ENCODE measurements around the gene IL17RA. TPM values are rescaled to one million over a fixed set of nuclear protein-coding genes. Genes with fewer than 3 reads are reported as not detected.

Gene IL17RA
- total and polyA plus RNA-seq, 2 experiments from 2014 or later = 13.9 to 18.3 TPM

DNA sequence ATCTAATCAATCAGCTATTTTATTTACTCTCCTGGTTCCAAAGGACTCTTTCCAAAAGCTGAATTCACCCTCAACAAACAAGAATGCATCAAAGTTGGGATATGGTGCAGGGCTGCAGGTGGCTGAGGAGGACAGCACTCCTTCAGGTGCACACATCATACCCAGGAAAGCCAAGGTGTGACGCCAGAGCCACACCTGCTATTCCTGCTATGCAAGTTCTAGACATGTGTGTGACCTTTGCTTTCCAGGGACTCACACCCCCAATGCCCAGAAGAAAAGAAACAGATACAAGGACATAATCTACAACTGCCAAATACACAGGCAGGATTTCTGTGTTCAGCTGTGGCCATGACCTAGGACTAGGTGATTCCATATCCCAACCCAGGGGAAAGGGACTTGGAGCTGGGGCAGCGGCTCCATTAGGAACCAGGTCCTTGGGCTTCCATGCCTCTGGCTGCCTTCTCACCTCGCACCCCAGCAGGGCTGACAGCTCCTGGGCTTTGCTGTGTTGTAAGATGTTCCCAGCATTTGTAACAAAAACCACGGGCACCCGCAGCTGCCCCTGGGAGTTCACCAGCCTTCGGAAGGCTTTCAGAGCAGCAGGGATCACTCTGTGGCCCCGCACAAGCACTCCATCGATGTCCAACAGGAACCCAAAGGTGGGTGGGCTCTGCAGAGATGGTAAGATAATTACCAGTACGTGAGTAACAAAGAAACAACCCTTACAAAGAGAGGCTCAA is 64.4 kb downstream of the IL17RA start:
- no peaks in the 10 kb centered on the region for H3K9me3 ChIP-seq (ENCODE audit: low read depth)
- no peak for DNase-seq
- in situ Hi-C loops (cut with MboI) = no loop called here
- H3F3A ChIP-seq (ENCODE audit: insufficient read depth) = no peaks in the 10 kb centered on the region
- TF ChIP-seq EZH2phosphoT487 (IDR thresholded peaks at IDR 0.05; ENCODE audit: insufficient read depth, low read depth) (no peak), EZH2 (IDR thresholded peaks at IDR 0.05; ENCODE audit: insufficient read depth, poor library complexity, severe bottlenecking) (no peak)
- no peaks in the 10 kb centered on the region for H3K27me3 ChIP-seq (replicated peaks; ENCODE audit: insufficient read depth)
- no peaks in the 10 kb centered on the region; the same call in 1 of the 2 replicates for H3K36me3 ChIP-seq (ENCODE audit: low read depth)
- no peak overlapping the region for H3K4me2 ChIP-seq (ENCODE audit: unreplicated experiment)
- H3K4me3 ChIP-seq = no peak overlapping the region
- peaks cover 66% of the 10 kb centered on the region for H3K79me2 ChIP-seq (ENCODE audit: insufficient read depth)
- H2AFZ ChIP-seq = no peak overlapping the region
- H3K9me2 ChIP-seq (ENCODE audit: insufficient read depth) = no peaks in the 10 kb centered on the region
- peaks cover 9% of the 10 kb centered on the region for H3K4me1 ChIP-seq (ENCODE audit: insufficient read depth)
- peaks cover 4% of the 10 kb centered on the region for H4K20me1 ChIP-seq (ENCODE audit: insufficient read depth)
- WGBS, 2 experiments (ENCODE audit: low coverage in 1 of 2, low lambda C conversion rate in 2 of 2, missing lambda C conversion rate in 2 of 2) = 97 to 99% methylated on average over 9 of the region's 9 CpGs
- no peak overlapping the region for H3K27ac ChIP-seq
- no peak overlapping the region for H3K9ac ChIP-seq

GRCh38 chr22:17152340-17152739 is 67.5 kb downstream of the IL17RA start:
- no peak for DNase-seq
- Histone ChIP-seq H3F3A (ENCODE audit: insufficient read depth) (no peaks in the 10 kb centered on the region), H3K36me3 (ENCODE audit: low read depth) (no peaks in the 10 kb centered on the region), H3K9me2 (ENCODE audit: insufficient read depth) (no peaks in the 10 kb centered on the region), H3K4me2 (ENCODE audit: unreplicated experiment) (no peak overlapping the region), H2AFZ (no peak overlapping the region), H3K27me3 (replicated peaks; ENCODE audit: insufficient read depth) (no peaks in the 10 kb centered on the region), H3K27ac (no peak overlapping the region), H3K4me3 (no peak overlapping the region), H3K4me1 (ENCODE audit: insufficient read depth) (peaks cover 13% of the 10 kb centered on the region), H3K9me3 (ENCODE audit: low read depth) (no peaks in the 10 kb centered on the region), H3K9ac (no peak overlapping the region), H4K20me1 (ENCODE audit: insufficient read depth) (peaks cover 12% of the 10 kb centered on the region), H3K79me2 (ENCODE audit: insufficient read depth) (peaks cover 97% of the 10 kb centered on the region)
- in situ Hi-C loops (cut with MboI) = loop anchor here (10.0 kb wide), 1 partner anchor 58 kb away; no protein-coding TSS in a partner anchor
- WGBS, 2 experiments (ENCODE audit: low coverage in 1 of 2, low lambda C conversion rate in 2 of 2, missing lambda C conversion rate in 2 of 2) = 79 to 86% methylated on average over 6 of the region's 6 CpGs
- TF ChIP-seq EZH2phosphoT487 (IDR thresholded peaks at IDR 0.05; ENCODE audit: insufficient read depth, low read depth) (no peak), EZH2 (IDR thresholded peaks at IDR 0.05; ENCODE audit: insufficient read depth, poor library complexity, severe bottlenecking) (no peak)

- in situ Hi-C loops (cut with MboI) = loop anchor here (10.0 kb wide), 1 partner anchor 58 kb away; no protein-coding TSS in a partner anchor
- Histone ChIP-seq H3K27ac (no peak overlapping the region), H3F3A (ENCODE audit: insufficient read depth) (no peaks in the 10 kb centered on the region), H3K36me3 (ENCODE audit: low read depth) (no peaks in the 10 kb centered on the region), H3K4me1 (ENCODE audit: insufficient read depth) (peaks cover 18% of the 10 kb centered on the region), H3K9me2 (ENCODE audit: insufficient read depth) (no peaks in the 10 kb centered on the region), H3K9ac (no peak overlapping the region), H4K20me1 (ENCODE audit: insufficient read depth) (peaks cover 12% of the 10 kb centered on the region), H3K4me3 (no peak overlapping the region), H3K27me3 (replicated peaks; ENCODE audit: insufficient read depth) (no peaks in the 10 kb centered on the region), H2AFZ (no peak overlapping the region), H3K9me3 (ENCODE audit: low read depth) (no peaks in the 10 kb centered on the region), H3K79me2 (ENCODE audit: insufficient read depth) (peaks cover 100% of the 10 kb centered on the region), H3K4me2 (ENCODE audit: unreplicated experiment) (no peak overlapping the region)
- no peak for DNase-seq
- WGBS, 2 experiments (ENCODE audit: low coverage in 1 of 2, low lambda C conversion rate in 2 of 2, missing lambda C conversion rate in 2 of 2) = 80 to 85% methylated on average over 3 of the region's 3 CpGs
- no peak for TF ChIP-seq EZH2phosphoT487 (IDR thresholded peaks at IDR 0.05; ENCODE audit: insufficient read depth, low read depth)
- no peak for TF ChIP-seq EZH2 (IDR thresholded peaks at IDR 0.05; ENCODE audit: insufficient read depth, poor library complexity, severe bottlenecking)
Observed at GRCh38 chr22:17152971-17153370, 68.2 kb downstream of the IL17RA start.

- Histone ChIP-seq H3K4me3 (no peak overlapping the region), H3K4me2 (ENCODE audit: unreplicated experiment) (no peak overlapping the region), H3K9ac (no peak overlapping the region), H3K9me3 (ENCODE audit: low read depth) (no peaks in the 10 kb centered on the region), H2AFZ (no peak overlapping the region), H3K79me2 (ENCODE audit: insufficient read depth) (peaks cover 73% of the 10 kb centered on the region), H3F3A (ENCODE audit: insufficient read depth) (no peaks in the 10 kb centered on the region), H3K4me1 (ENCODE audit: insufficient read depth) (peaks cover 15% of the 10 kb centered on the region), H3K36me3 (ENCODE audit: low read depth) (no peaks in the 10 kb centered on the region), H3K27ac (no peak overlapping the region), H3K27me3 (replicated peaks; ENCODE audit: insufficient read depth) (no peaks in the 10 kb centered on the region), H3K9me2 (ENCODE audit: insufficient read depth) (no peaks in the 10 kb centered on the region), H4K20me1 (ENCODE audit: insufficient read depth) (0 out of 2 replicates have a peak, but pooled peaks cover 12% of the 10 kb centered on the region)
- in situ Hi-C loops (cut with MboI) = loop anchor here (10.0 kb wide), 1 partner anchor 61 kb away; no protein-coding TSS in a partner anchor
- no peak for TF ChIP-seq EZH2 (IDR thresholded peaks at IDR 0.05; ENCODE audit: insufficient read depth, poor library complexity, severe bottlenecking)
- TF ChIP-seq EZH2phosphoT487 (IDR thresholded peaks at IDR 0.05; ENCODE audit: insufficient read depth, low read depth) = no peak
- no peak for DNase-seq
- 76 to 77% methylated on average over 3 of the region's 3 CpGs for WGBS, 2 experiments (ENCODE audit: low coverage in 1 of 2, low lambda C conversion rate in 2 of 2, missing lambda C conversion rate in 2 of 2)
Observed at GRCh38 chr22:17155941-17156340, 71.1 kb downstream of the IL17RA start.

All from GM23248 (cell line).